ENCODE data around the gene DUOX2.

- no peak for TF ChIP-seq CTCF (conservative IDR thresholded peaks at IDR 0.05; ENCODE audit: low read depth, low read length)
- no peak for TF ChIP-seq EZH2 (IDR thresholded peaks at IDR 0.05; ENCODE audit: borderline replicate concordance, low read depth, low read length, poor library complexity, severe bottlenecking)
These were observed 22.8 kb downstream of the DUOX2 start for GRCh38 chr15:45091161-45091560.
